HEK293T (cell line): ENCODE results near the gene PCDHA5.
"Not testable (repeated sequence)": the region's sequence is repeated elsewhere in the genome, so short reads cannot be mapped to it uniquely, and the experiment has no call there.

Experiments
- CTBP1 ChIP-seq: fragments of 450-650 bp; IDR thresholded peaks from 2 replicates; pipeline ENCODE4 v1.6.1; 2016; ENCODE audit warnings: borderline replicate concordance
- ELF4 ChIP-seq: fragments of 450-650 bp; IDR thresholded peaks from 2 replicates; pipeline ENCODE4 v1.6.1; 2017; ENCODE audit warnings: antibody characterized with exemption
- HDGF ChIP-seq: fragments of 450-650 bp; IDR thresholded peaks from 2 replicates; pipeline ENCODE4 v1.6.1; 2017; ENCODE audit warnings: antibody characterized with exemption, borderline replicate concordance
- LEF1 ChIP-seq: fragments of 450-650 bp; IDR thresholded peaks from 2 replicates; pipeline ENCODE4 v1.6.1; 2017; ENCODE audit warnings: mild to moderate bottlenecking, borderline replicate concordance
- NFRKB ChIP-seq: fragments of 450-650 bp; IDR thresholded peaks from 2 replicates; pipeline ENCODE4 v1.6.1; 2016; ENCODE audit warnings: mild to moderate bottlenecking, moderate library complexity
- SUZ12 ChIP-seq: fragments of 450-650 bp; IDR thresholded peaks from 2 replicates; pipeline ENCODE4 v1.6.1; 2016; ENCODE audit warnings: mild to moderate bottlenecking

- TF ChIP-seq LEF1, HDGF, NFRKB, SUZ12, CTBP1, ELF4: not testable (repeated sequence)
These were observed 13.1 kb downstream of the PCDHA5 start for GRCh38 chr5:140834439-140835008.
